ENCODE data around the gene TMBIM6.

TMBIM6 gene

DNA sequence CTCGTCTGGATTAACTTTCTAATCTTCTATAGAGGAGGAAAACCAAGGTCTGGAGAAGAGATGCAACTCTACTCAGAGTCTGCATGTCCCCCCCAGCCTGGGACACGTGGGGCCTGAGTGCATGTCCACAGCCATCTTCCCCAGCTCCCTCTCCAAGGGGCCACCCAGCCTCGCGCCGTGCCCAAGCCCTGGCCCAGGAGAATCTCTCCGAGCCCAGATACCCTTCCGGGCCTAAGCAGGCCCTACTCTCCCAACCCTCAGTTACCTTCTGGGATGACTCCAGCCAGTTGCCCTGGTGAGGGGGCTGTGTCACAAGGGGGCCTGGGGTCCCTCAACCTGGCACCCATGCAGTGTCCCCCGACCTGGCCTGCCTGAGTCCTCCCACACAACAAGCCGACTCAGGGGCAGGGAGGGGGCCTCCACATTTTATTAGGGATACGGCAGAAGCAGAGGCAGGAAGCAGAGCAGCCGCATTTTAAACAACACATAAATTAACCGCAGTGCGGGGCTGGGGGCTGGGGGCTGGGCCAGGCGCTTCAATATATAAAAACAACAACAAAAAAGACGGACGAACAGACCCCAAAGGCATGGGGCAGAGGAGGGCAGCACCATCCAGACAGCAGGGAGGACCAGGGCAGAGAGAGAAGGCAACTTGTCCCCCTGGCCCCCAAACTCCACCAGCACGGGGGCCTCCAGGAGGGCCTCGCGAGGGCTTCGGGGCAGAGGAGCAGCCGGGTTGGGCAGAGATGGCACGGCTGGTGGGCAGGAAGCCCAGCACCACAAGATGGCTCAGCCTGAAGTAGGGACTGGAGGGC, 49.6 kb downstream of the TMBIM6 start:
- TF ChIP-seq, protein P1, sequence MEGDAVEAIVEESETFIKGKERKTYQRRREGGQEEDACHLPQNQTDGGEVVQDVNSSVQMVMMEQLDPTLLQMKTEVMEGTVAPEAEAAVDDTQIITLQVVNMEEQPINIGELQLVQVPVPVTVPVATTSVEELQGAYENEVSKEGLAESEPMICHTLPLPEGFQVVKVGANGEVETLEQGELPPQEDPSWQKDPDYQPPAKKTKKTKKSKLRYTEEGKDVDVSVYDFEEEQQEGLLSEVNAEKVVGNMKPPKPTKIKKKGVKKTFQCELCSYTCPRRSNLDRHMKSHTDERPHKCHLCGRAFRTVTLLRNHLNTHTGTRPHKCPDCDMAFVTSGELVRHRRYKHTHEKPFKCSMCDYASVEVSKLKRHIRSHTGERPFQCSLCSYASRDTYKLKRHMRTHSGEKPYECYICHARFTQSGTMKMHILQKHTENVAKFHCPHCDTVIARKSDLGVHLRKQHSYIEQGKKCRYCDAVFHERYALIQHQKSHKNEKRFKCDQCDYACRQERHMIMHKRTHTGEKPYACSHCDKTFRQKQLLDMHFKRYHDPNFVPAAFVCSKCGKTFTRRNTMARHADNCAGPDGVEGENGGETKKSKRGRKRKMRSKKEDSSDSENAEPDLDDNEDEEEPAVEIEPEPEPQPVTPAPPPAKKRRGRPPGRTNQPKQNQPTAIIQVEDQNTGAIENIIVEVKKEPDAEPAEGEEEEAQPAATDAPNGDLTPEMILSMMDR (IDR thresholded peaks at IDR 0.05; ENCODE audit: low read depth, low read length) = no peak
- no peak for DNase-seq (ENCODE audit: extremely low read depth, low read depth)

DNA sequence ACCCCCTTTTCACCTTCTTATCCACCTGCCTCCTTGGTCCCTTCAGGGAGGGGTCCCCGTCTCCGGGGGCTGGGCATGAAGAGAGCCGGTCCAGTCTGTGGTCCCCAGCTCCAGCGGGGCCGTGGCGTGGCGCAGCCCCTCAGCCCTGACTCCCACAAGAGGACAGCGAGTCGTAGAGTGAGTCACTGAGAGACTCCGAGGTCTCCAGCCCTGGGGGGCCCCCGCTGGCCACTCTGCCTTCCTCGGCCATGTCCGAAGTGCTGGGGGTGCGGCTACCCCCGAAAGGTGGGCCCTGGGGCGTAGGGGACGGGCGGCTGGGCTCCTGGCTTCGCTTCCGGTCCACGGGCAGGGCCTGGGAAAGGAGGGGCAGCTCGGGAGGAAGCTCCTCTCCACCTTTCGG, 50.3 kb downstream of the TMBIM6 start:
- no peak for DNase-seq (ENCODE audit: extremely low read depth, low read depth)
- TF ChIP-seq, protein P1 (IDR thresholded peaks at IDR 0.05; ENCODE audit: low read depth, low read length) = no peak

DNA sequence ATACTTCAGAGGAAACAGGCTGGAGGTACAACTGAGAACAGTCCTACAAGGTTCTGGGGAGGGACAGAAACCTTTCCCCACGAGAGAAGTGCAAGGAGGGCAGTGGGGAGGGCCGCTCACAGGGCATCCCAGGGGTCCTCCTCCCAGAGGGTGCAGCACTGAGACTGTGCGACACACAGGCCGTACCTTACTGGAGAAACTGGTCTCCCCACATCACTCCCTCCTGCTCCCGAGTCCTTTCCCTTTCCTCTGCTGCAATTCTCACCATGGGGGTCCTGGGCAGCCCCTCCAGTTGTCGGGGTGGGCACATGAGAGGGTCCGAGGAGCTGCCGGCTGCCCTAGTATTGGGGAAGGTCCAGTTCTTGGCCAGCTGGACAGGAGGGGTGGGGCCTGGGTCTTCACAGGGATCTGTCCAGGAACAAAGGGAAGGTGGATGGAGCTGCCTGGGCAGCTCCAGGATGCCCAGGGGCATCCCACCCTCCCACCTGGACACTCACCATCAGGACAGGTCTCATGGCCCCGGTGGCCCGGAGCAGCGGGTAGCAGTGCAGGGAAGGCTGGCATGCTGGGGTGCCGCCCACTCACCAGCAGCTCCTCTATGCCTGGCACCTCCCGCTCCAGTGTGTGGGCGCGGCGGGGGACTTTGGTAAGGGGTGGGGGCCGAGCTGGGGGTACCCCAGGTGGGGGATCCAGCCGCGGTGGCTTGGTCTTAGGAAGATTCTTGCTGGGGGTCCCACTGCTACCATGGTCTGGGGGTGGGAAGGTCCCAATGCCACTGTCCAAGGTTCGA, 51.0 kb downstream of the TMBIM6 start:
- DNase-seq (ENCODE audit: extremely low read depth, low read depth) = no peak
- TF ChIP-seq, protein P1 (IDR thresholded peaks at IDR 0.05; ENCODE audit: low read depth, low read length) = no peak

DNA sequence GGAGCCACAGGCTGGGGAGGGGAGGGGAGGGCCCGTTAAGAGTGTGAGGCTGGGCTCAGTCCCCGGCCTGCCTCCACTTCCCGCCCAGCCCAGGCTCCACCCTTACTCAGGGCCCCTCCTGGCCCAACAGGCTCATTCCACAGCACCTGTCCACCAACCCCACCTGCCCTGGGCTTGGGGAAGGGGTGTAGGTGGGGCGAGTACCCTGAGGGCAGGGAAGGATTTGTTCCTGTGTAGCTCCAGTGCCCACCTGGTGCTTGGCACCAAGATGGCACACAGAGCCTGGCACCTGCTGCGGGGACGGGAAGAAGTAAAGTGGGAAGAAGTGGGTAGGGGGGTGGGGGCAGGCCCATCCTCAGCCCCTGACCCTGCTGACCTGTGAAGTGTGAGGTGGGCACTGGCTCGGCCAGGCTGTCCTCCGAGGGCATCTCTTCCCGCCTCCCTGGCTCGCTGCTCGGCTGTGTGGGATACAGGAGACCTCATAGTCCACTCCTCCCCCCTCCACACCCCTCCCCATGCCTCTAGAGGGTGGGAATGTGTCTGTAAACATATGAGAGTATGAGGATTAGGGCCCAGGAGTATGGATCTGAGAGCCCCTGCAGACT, 51.7 kb downstream of the TMBIM6 start:
- TF ChIP-seq, protein P1 (IDR thresholded peaks at IDR 0.05; ENCODE audit: low read depth, low read length) = no peak
- DNase-seq (ENCODE audit: extremely low read depth, low read depth) = no peak

DNA sequence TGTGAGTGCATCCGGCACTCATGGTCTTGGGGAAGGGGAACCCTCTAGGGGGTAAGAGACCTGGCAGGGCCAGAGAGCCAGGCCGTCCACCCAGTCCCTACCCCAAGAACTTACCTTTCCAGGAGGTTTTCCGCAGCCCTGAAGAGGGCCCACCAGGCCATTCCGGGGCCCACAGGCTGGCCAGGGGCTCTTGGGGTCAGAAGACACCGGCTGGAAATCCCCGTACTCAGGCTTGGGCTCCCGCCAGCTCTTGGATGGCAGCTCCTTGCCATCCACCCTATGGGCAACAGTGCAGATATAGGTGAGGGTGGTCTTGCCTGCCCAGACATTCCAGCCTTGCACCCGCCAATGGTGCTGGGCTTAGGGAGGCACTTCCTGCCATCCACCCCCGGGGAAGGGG, 52.3 kb downstream of the TMBIM6 start:
- no peak for DNase-seq (ENCODE audit: extremely low read depth, low read depth)
- TF ChIP-seq, protein P1 (IDR thresholded peaks at IDR 0.05; ENCODE audit: low read depth, low read length) = no peak

DNA sequence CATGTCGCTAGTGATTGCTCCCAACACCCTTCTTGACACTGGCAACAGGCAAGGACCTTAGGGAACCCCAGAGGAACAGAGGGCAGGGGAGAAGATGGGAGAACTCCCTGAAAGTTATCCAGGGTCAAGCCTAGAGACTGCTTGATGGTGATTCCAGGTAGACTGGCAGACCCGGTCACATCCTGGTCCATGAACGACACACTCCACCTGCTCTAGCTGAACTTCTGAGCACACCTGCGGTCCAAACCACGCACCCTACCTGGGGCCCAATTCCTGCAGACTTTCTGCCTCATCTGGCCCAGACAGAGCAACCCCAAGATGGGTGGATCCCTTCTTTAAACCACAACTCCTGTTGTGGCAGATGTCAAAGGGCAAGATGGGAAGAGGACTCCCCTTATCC, 52.7 kb downstream of the TMBIM6 start:
- TF ChIP-seq, protein P1 (IDR thresholded peaks at IDR 0.05; ENCODE audit: low read depth, low read length) = no peak
- DNase-seq (ENCODE audit: extremely low read depth, low read depth) = no peak

Data from AG09319 (cell line).